GM23338 (cell line): ENCODE measurements around the gene FHDC1. TPM values are rescaled to one million over a fixed set of nuclear protein-coding genes. Genes with fewer than 3 reads are reported as not detected.

ENCODE experiments used
- ATAC-seq: fragments of 200-7000 bp; cut with Tn5 transposase; 3 replicates; pipeline ENCODE4 v1.9.1; 2020
- DNase-seq: peaks from one replicate; pipeline ENCODE4 v3.0.0-alpha.2; 2015; ENCODE audit warnings: low spot score
- H2AFZ ChIP-seq: fragments of 200-600 bp; sonication (generic); 2 replicates; pipeline ENCODE4 v1.8.0; 2016; ENCODE audit warnings: antibody characterized with exemption, mild to moderate bottlenecking, moderate library complexity
- H3F3A ChIP-seq: fragments of 200-600 bp; sonication (generic); replicated peaks from 2 replicates; pipeline ENCODE4 v1.8.0; 2017; ENCODE audit warnings: antibody characterized with exemption, mixed run types, low read depth
- H3K27ac ChIP-seq: fragments of 200-600 bp; sonication (generic); 2 replicates; pipeline ENCODE4 v1.6.1; 2016; ENCODE audit warnings: low read depth
- H3K27me3 ChIP-seq: fragments of 200-600 bp; sonication (generic); 2 replicates; pipeline ENCODE4 v1.8.0; 2016; ENCODE audit warnings: mild to moderate bottlenecking, mixed run types, moderate library complexity; ENCODE audit not compliant: insufficient read depth
- H3K36me3 ChIP-seq: fragments of 200-600 bp; sonication (generic); 2 replicates; pipeline ENCODE4 v1.8.0; 2016; ENCODE audit warnings: mild to moderate bottlenecking; ENCODE audit not compliant: insufficient read depth
- H3K4me1 ChIP-seq: fragments of 200-600 bp; sonication (generic); 2 replicates; pipeline ENCODE4 v1.8.0; 2016; ENCODE audit warnings: mild to moderate bottlenecking, moderate library complexity; ENCODE audit not compliant: insufficient read depth
- H3K4me2 ChIP-seq: fragments of 200-600 bp; sonication (generic); 2 replicates; pipeline ENCODE4 v1.7.1; 2017; ENCODE audit warnings: mixed run types
- H3K4me3 ChIP-seq: fragments of 200-600 bp; sonication (generic); 2 replicates; pipeline ENCODE4 v1.6.1; 2016; ENCODE audit warnings: mixed run types
- H3K79me2 ChIP-seq: fragments of 200-600 bp; sonication (generic); replicated peaks from 2 replicates; pipeline ENCODE4 v1.8.0; 2017; ENCODE audit warnings: mild to moderate bottlenecking; ENCODE audit not compliant: insufficient read depth
- H3K9me2 ChIP-seq: fragments of 200-600 bp; sonication (generic); 2 replicates; pipeline ENCODE4 v1.8.0; 2017; ENCODE audit not compliant: insufficient read depth
- H4K20me1 ChIP-seq: fragments of 200-600 bp; sonication (generic); replicated peaks from 2 replicates; pipeline ENCODE4 v1.8.0; 2017; ENCODE audit warnings: mild to moderate bottlenecking; ENCODE audit not compliant: insufficient read depth
- H3K27ac Mint-ChIP-seq: 2 replicates; pipeline ENCODE4 v1.8.0; 2020; ENCODE audit warnings: inconsistent platforms, mild to moderate bottlenecking, moderate library complexity, mixed read lengths
- H3K27me3 Mint-ChIP-seq: 3 replicates; pipeline ENCODE4 v1.8.0; 2022; ENCODE audit warnings: low read depth, mild to moderate bottlenecking, moderate library complexity, mixed read lengths, inconsistent platforms; ENCODE audit not compliant: insufficient read depth, poor library complexity
- H3K36me3 Mint-ChIP-seq: 3 replicates; pipeline ENCODE4 v1.8.0; 2021; ENCODE audit warnings: low read depth, mild to moderate bottlenecking, inconsistent platforms, moderate library complexity, mixed read lengths
- H3K4me1 Mint-ChIP-seq: 3 replicates; pipeline ENCODE4 v1.8.0; 2020; ENCODE audit warnings: mild to moderate bottlenecking, inconsistent platforms, mixed read lengths
- H3K4me3 Mint-ChIP-seq: 3 replicates; pipeline ENCODE4 v1.8.0; 2021; ENCODE audit warnings: moderate library complexity, mild to moderate bottlenecking, inconsistent platforms, mixed read lengths
- H3K9me3 Mint-ChIP-seq: 3 replicates; pipeline ENCODE4 v1.8.0; 2020; ENCODE audit warnings: moderate library complexity, mild to moderate bottlenecking, inconsistent platforms, mixed read lengths
- ETS1 ChIP-seq: IDR thresholded peaks from 2 replicates; pipeline ENCODE4 v1.6.1; 2016; ENCODE audit warnings: antibody characterized with exemption
- EZH2 ChIP-seq: fragments of 200-600 bp; sonication (generic); IDR thresholded peaks from one replicate; pipeline ENCODE4 v1.8.0; 2017; ENCODE audit warnings: antibody characterized with exemption, mild to moderate bottlenecking, low read depth; ENCODE audit not compliant: unreplicated experiment
- EZH2phosphoT487 ChIP-seq: fragments of 200-600 bp; sonication (generic); IDR thresholded peaks from one replicate; pipeline ENCODE4 v1.8.1; 2018; ENCODE audit warnings: antibody characterized with exemption; ENCODE audit not compliant: unreplicated experiment
- JUNB ChIP-seq: IDR thresholded peaks from one replicate; pipeline ENCODE4 v1.6.1; 2016; ENCODE audit warnings: antibody characterized with exemption; ENCODE audit not compliant: unreplicated experiment
- NANOG ChIP-seq: IDR thresholded peaks from 2 replicates; pipeline ENCODE4 v1.6.1; 2016; ENCODE audit warnings: antibody characterized with exemption, borderline replicate concordance
- POLR2AphosphoS5 ChIP-seq: IDR thresholded peaks from 2 replicates; pipeline ENCODE4 v1.6.1; 2016; ENCODE audit warnings: antibody characterized with exemption, low read depth
- REST ChIP-seq: IDR thresholded peaks from one replicate; pipeline ENCODE4 v1.6.1; 2018; ENCODE audit warnings: antibody characterized with exemption; ENCODE audit not compliant: unreplicated experiment
- STAT1 ChIP-seq: IDR thresholded peaks from one replicate; pipeline ENCODE4 v1.6.1; 2016; ENCODE audit warnings: antibody characterized with exemption; ENCODE audit not compliant: unreplicated experiment
- ZNF114 ChIP-seq: fragments of 250-450 bp; sonication (Bioruptor Pico); IDR thresholded peaks from 2 replicates; pipeline ENCODE4 v1.5.0; 2020; ENCODE audit warnings: mild to moderate bottlenecking, moderate library complexity
- ZNF331 ChIP-seq: fragments of 250-450 bp; sonication (Bioruptor Pico); IDR thresholded peaks from 2 replicates; pipeline ENCODE4 v1.5.0; 2020; ENCODE audit warnings: low read depth, mild to moderate bottlenecking, moderate library complexity
- ZNF462 ChIP-seq: fragments of 250-450 bp; sonication (Bioruptor Pico); IDR thresholded peaks from 2 replicates; pipeline ENCODE4 v1.5.0; 2020; ENCODE audit warnings: mild to moderate bottlenecking, moderate library complexity
- polyA plus RNA-seq: library from polyadenylated mRNA; unstranded; fragments of >200 nt; fragmentation: Nextera tagmentation; extraction: Ambion mirVana; gene quantifications from 2 replicates; pipeline ENCODE4 v1.2.1, GENCODE V29; 2016
- total RNA-seq: library from RNA; depleted of rRNA; stranded (reverse); fragments of >200 nt; shearing (Covaris generic); gene quantifications from 2 replicates; pipeline ENCODE4 v1.2.3, GENCODE V29; 2014

Gene FHDC1
- total and polyA plus RNA-seq, 2 experiments from 2014 or later = 9.5 to 22.8 TPM

GRCh38 chr4:152961773-152962115 is 25.6 kb downstream of the FHDC1 start:
- Histone ChIP-seq H2AFZ (no peak overlapping the region), H3K9me2 (no peaks in the 10 kb centered on the region), H4K20me1 (no peaks in the 10 kb centered on the region), H3F3A (no peaks in the 10 kb centered on the region), H3K27ac (peak overlapping the region; percentile 72), H3K36me3 (peaks cover 19% of the 10 kb centered on the region), H3K27me3 (no peaks in the 10 kb centered on the region), H3K4me1 (no peaks in the 10 kb centered on the region), H3K4me3 (no peak overlapping the region), H3K4me2 (no peak overlapping the region), H3K79me2 (0 out of 2 replicates have a peak, but pooled peaks cover 5% of the 10 kb centered on the region)
- H3K27me3 Mint-ChIP-seq = peaks cover 3% of the 10 kb centered on the region
- H3K4me1 Mint-ChIP-seq = peaks cover 34% of the 10 kb centered on the region
- no peak overlapping the region for H3K27ac Mint-ChIP-seq
- DNase-seq (no peak), ATAC-seq (no peak)
- no peaks in the 10 kb centered on the region for H3K9me3 Mint-ChIP-seq
- H3K36me3 Mint-ChIP-seq = peaks cover 71% of the 10 kb centered on the region
- no peak for TF ChIP-seq STAT1
- no peak for TF ChIP-seq JUNB
- no peak overlapping the region for H3K4me3 Mint-ChIP-seq

- no peak for ATAC-seq
- peaks cover 71% of the 10 kb centered on the region for H3K36me3 Mint-ChIP-seq
- TF ChIP-seq ZNF114 (CRISPR knock-in tag) (no peak), JUNB (no peak), EZH2phosphoT487 (no peak), STAT1 (no peak), ZNF331 (CRISPR knock-in tag) (no peak), REST (no peak), NANOG (no peak), EZH2 (no peak), POLR2AphosphoS5 (no peak), ETS1 (no peak), ZNF462 (no peak)
Measured at GRCh38 chr4:152962150-152962549, 26.0 kb downstream of the FHDC1 start.

More at GRCh38 chr4:152962150-152962549, 26.0 kb downstream of the FHDC1 start:
- Histone ChIP-seq H3K36me3 (peaks cover 19% of the 10 kb centered on the region), H3K4me3 (no peak overlapping the region), H3K4me2 (no peak overlapping the region), H3F3A (no peaks in the 10 kb centered on the region), H2AFZ (no peak overlapping the region), H4K20me1 (no peaks in the 10 kb centered on the region), H3K4me1 (no peaks in the 10 kb centered on the region), H3K27me3 (no peaks in the 10 kb centered on the region), H3K9me2 (no peaks in the 10 kb centered on the region), H3K79me2 (0 out of 2 replicates have a peak, but pooled peaks cover 5% of the 10 kb centered on the region), H3K27ac (no peak overlapping the region)
- Mint-ChIP-seq H3K9me3 (no peaks in the 10 kb centered on the region), H3K4me3 (no peak overlapping the region), H3K27ac (no peak overlapping the region), H3K27me3 (peaks cover 3% of the 10 kb centered on the region), H3K4me1 (peaks cover 31% of the 10 kb centered on the region)
- no peak for DNase-seq
